GM23248 (cell line): ENCODE results near the gene CBX1. TPM values are rescaled to one million over a fixed set of nuclear protein-coding genes. Genes with fewer than 3 reads are reported as not detected.

Experiments
- DNase-seq: peaks from one replicate; pipeline ENCODE4 v3.0.0-alpha.2; 2015
- H2AFZ ChIP-seq: fragments of 200-600 bp; sonication (generic); 2 replicates; pipeline ENCODE4 v1.6.1; 2016; ENCODE audit warnings: antibody characterized with exemption
- H3F3A ChIP-seq: fragments of 200-600 bp; sonication (generic); 2 replicates; pipeline ENCODE4 v1.6.1; 2016; ENCODE audit warnings: mild to moderate bottlenecking, antibody characterized with exemption, mixed run types; ENCODE audit not compliant: insufficient read depth
- H3K27ac ChIP-seq: fragments of 200-600 bp; sonication (generic); 2 replicates; pipeline ENCODE4 v1.5.1; 2016; ENCODE audit warnings: mild to moderate bottlenecking
- H3K27me3 ChIP-seq: fragments of 200-600 bp; sonication (generic); replicated peaks from 2 replicates; pipeline ENCODE4 v1.6.1; 2016; ENCODE audit warnings: mild to moderate bottlenecking; ENCODE audit not compliant: insufficient read depth
- H3K36me3 ChIP-seq: fragments of 200-600 bp; sonication (generic); 2 replicates; pipeline ENCODE4 v1.6.1; 2016; ENCODE audit warnings: low read depth, mild to moderate bottlenecking
- H3K4me1 ChIP-seq: fragments of 200-600 bp; sonication (generic); 2 replicates; pipeline ENCODE4 v1.6.1; 2016; ENCODE audit warnings: mild to moderate bottlenecking; ENCODE audit not compliant: insufficient read depth
- H3K4me2 ChIP-seq: fragments of 200-600 bp; sonication (generic); one replicate; pipeline ENCODE4 v1.6.1; 2016; ENCODE audit warnings: mild to moderate bottlenecking; ENCODE audit not compliant: unreplicated experiment
- H3K4me3 ChIP-seq: fragments of 200-600 bp; sonication (generic); 2 replicates; pipeline ENCODE4 v1.5.1; 2016; ENCODE audit warnings: mild to moderate bottlenecking
- H3K79me2 ChIP-seq: fragments of 200-600 bp; sonication (generic); 2 replicates; pipeline ENCODE4 v1.6.1; 2016; ENCODE audit warnings: mild to moderate bottlenecking; ENCODE audit not compliant: insufficient read depth
- H3K9ac ChIP-seq: fragments of 200-600 bp; sonication (generic); 2 replicates; pipeline ENCODE4 v1.6.1; 2016; ENCODE audit warnings: mild to moderate bottlenecking
- H3K9me2 ChIP-seq: fragments of 200-600 bp; sonication (generic); 2 replicates; pipeline ENCODE4 v1.6.1; 2016; ENCODE audit warnings: mixed run types, mild to moderate bottlenecking, moderate library complexity; ENCODE audit not compliant: insufficient read depth
- H3K9me3 ChIP-seq: fragments of 200-600 bp; sonication (generic); one replicate; pipeline ENCODE4 v1.6.1; 2017; ENCODE audit warnings: low read depth
- H4K20me1 ChIP-seq: fragments of 200-600 bp; sonication (generic); 2 replicates; pipeline ENCODE4 v1.6.0; 2016; ENCODE audit not compliant: insufficient read depth
- EZH2 ChIP-seq: fragments of 200-600 bp; sonication (generic); IDR thresholded peaks from 2 replicates; pipeline ENCODE4 v1.6.1; 2018; ENCODE audit warnings: antibody characterized with exemption, mild to moderate bottlenecking; ENCODE audit not compliant: insufficient read depth, poor library complexity, severe bottlenecking
- EZH2phosphoT487 ChIP-seq: fragments of 200-600 bp; sonication (generic); IDR thresholded peaks from 2 replicates; pipeline ENCODE4 v1.6.1; 2018; ENCODE audit warnings: antibody characterized with exemption, moderate library complexity, mild to moderate bottlenecking, low read depth; ENCODE audit not compliant: insufficient read depth
- WGBS, 2 experiments: methylation state at CpG; one replicate each; pipeline ENCODE4 v1.1.6; 2015 to 2017; ENCODE audit warnings: low lambda C conversion rate in 2 of 2, low coverage in 1 of 2; ENCODE audit errors: missing lambda C conversion rate in 2 of 2; 5-methylcytosine and 5-hydroxymethylcytosine counted together
- in situ Hi-C: fragments of 300-500 bp; cut with MboI; formaldehyde crosslinking; loops from 2 replicates; pipeline ENCODE4 v1.15.0; 2020
- polyA plus RNA-seq: library from polyadenylated mRNA; unstranded; fragments of >200 nt; fragmentation: Nextera tagmentation; extraction: Ambion mirVana; gene quantifications from 2 replicates; pipeline ENCODE4 v1.2.1, GENCODE V29; 2016
- total RNA-seq: library from RNA; depleted of rRNA; stranded (reverse); fragments of >200 nt; shearing (Covaris generic); gene quantifications from 2 replicates; pipeline ENCODE4 v1.2.3, GENCODE V29; 2014

Gene CBX1
- total and polyA plus RNA-seq, 2 experiments from 2014 or later = 40.0 to 53.6 TPM

GRCh38 chr17:48131216-48131824 is 30.0 kb upstream of the CBX1 start:
- Histone ChIP-seq H3F3A (0 out of 2 replicates have a peak, but pooled peaks cover 6% of the 10 kb centered on the region), H3K9me2 (no peaks in the 10 kb centered on the region), H3K4me2 (no peak overlapping the region), H3K9me3 (no peaks in the 10 kb centered on the region), H3K27ac (no peak overlapping the region), H3K4me1 (0 out of 2 replicates have a peak, but pooled peaks cover 9% of the 10 kb centered on the region), H3K36me3 (no peaks in the 10 kb centered on the region), H3K79me2 (no peaks in the 10 kb centered on the region), H3K27me3 (no peaks in the 10 kb centered on the region), H3K4me3 (no peak overlapping the region), H2AFZ (no peak overlapping the region), H4K20me1 (no peaks in the 10 kb centered on the region), H3K9ac (no peak overlapping the region)
- TF ChIP-seq EZH2phosphoT487 (no peak), EZH2 (no peak)
- peak; percentile 75 for DNase-seq
- WGBS, 2 experiments = 28 to 35% methylated on average over 4 of the region's 4 CpGs
- in situ Hi-C loops = no loop called here

GRCh38 chr17:48129981-48130380 is 28.7 kb upstream of the CBX1 start:
- Histone ChIP-seq H3K4me2 (no peak overlapping the region), H3K4me1 (0 out of 2 replicates have a peak, but pooled peaks cover 9% of the 10 kb centered on the region), H3K9me2 (no peaks in the 10 kb centered on the region), H2AFZ (no peak overlapping the region), H3K9ac (no peak overlapping the region), H3K9me3 (no peaks in the 10 kb centered on the region), H3K27me3 (no peaks in the 10 kb centered on the region), H3K27ac (no peak overlapping the region), H3K79me2 (no peaks in the 10 kb centered on the region), H3K4me3 (no peak overlapping the region), H3K36me3 (no peaks in the 10 kb centered on the region), H3F3A (0 out of 2 replicates have a peak, but pooled peaks cover 6% of the 10 kb centered on the region), H4K20me1 (no peaks in the 10 kb centered on the region)
- 25 to 30% methylated on average over 5 of the region's 5 CpGs for WGBS, 2 experiments
- DNase-seq = no peak
- TF ChIP-seq EZH2 = no peak
- no peak for TF ChIP-seq EZH2phosphoT487
- in situ Hi-C loops = no loop called here

- no peaks in the 10 kb centered on the region for H3K9me3 ChIP-seq
- H4K20me1 ChIP-seq = no peaks in the 10 kb centered on the region
Measured at GRCh38 chr17:48128400-48128799, 27.1 kb upstream of the CBX1 start.

GRCh38 chr17:48127371-48128051 is 26.2 kb upstream of the CBX1 start:
- H3K4me1 ChIP-seq = 0 out of 2 replicates have a peak, but pooled peaks cover 9% of the 10 kb centered on the region
- no peak overlapping the region for H3K4me2 ChIP-seq
- H3K27me3 ChIP-seq = no peaks in the 10 kb centered on the region
- TF ChIP-seq EZH2phosphoT487 = no peak
- TF ChIP-seq EZH2 = no peak
- H3K4me3 ChIP-seq = no peak overlapping the region
- no peaks in the 10 kb centered on the region for H3K79me2 ChIP-seq
- H3K27ac ChIP-seq = no peak overlapping the region
- no peak overlapping the region for H2AFZ ChIP-seq
- no peaks in the 10 kb centered on the region for H3K9me2 ChIP-seq
- H3K9ac ChIP-seq = no peak overlapping the region
- WGBS, 2 experiments = 52 to 57% methylated on average over 9 of the region's 9 CpGs
- H3F3A ChIP-seq = 0 out of 2 replicates have a peak, but pooled peaks cover 6% of the 10 kb centered on the region
- H4K20me1 ChIP-seq = no peaks in the 10 kb centered on the region
- DNase-seq = peak; percentile 54
- no peaks in the 10 kb centered on the region for H3K9me3 ChIP-seq
- 0 out of 2 replicates have a peak, but pooled peaks cover 4% of the 10 kb centered on the region for H3K36me3 ChIP-seq
- in situ Hi-C loops = no loop called here

More at GRCh38 chr17:48128400-48128799, 27.1 kb upstream of the CBX1 start:
- no peak for DNase-seq
- no peak overlapping the region for H3K27ac ChIP-seq
- H3K27me3 ChIP-seq = no peaks in the 10 kb centered on the region
- H3K9ac ChIP-seq = no peak overlapping the region
- no peak overlapping the region for H3K4me3 ChIP-seq
- no peaks in the 10 kb centered on the region for H3K9me2 ChIP-seq
- H2AFZ ChIP-seq = no peak overlapping the region
- H3K4me1 ChIP-seq = 0 out of 2 replicates have a peak, but pooled peaks cover 9% of the 10 kb centered on the region
- H3K4me2 ChIP-seq = no peak overlapping the region
- H3F3A ChIP-seq = 0 out of 2 replicates have a peak, but pooled peaks cover 6% of the 10 kb centered on the region
- 30 to 40% methylated on average over 5 of the region's 5 CpGs for WGBS, 2 experiments
- in situ Hi-C loops = no loop called here
- no peaks in the 10 kb centered on the region for H3K36me3 ChIP-seq
- no peak for TF ChIP-seq EZH2
- TF ChIP-seq EZH2phosphoT487 = no peak
- no peaks in the 10 kb centered on the region for H3K79me2 ChIP-seq
